Measurements from ENCODE around the gene GET4.

GET4 gene

DNA sequence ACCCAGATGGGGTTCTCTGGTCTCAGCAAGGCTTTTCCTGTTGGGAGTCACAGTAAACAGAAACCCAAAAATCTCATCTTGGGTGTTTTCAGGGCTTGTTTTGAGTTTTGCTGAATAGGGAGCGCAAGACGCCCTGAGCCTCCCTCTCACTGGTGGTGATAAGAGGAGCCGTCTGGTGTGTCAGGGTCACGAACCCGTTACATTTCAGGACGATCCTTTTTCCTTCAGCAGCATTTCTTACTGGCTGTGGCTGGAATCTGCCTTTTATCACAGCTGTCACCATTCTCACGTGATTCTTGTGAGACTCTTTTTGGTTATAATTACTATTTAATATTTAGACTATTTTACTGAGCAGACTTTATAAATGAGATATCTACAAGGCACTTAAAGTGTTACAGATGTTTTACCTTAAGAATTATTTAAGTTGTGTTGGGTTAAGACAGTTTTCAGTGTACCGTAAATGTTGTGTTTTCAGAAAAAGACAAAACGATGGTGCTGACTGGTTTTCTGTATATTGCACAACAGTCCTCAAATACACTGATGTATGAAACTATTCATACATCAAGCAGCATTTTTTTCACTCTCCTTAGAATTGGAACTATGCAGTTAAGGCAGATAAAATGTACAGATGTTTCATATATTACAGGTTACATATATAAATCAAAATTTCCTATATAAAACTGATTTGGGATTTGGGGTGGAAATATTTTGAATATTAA is 2.2 kb upstream of the GET4 start:
- no peaks in the 10 kb centered on the region for H3K4me1 ChIP-seq (ENCODE audit: control insufficient read depth, insufficient read depth, low read length)
- POLR2A ChIA-PET = no interaction called here

DNA sequence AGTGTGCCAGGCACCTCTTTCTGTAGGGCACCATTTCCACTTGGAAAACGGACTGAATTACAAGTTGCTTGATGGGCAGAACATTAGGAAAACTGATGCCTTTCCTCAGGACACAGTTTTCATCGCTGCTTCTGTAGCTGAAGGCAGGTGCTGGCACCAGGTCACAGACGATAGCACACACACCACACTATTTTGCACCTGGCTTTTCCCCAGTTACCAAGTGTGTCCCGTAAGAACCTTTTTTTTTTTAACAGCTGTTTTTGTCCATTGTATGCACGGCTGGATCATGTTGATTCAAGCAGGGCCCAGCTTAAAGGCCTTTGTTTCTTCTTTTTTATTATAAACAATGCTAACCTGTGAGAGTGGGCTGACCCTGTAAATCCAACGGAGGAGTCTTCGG is 1.3 kb upstream of the GET4 start:
- ChIA-PET CTCF (interaction anchor here (0.6 to 1.4 kb wide), 5 partner anchors 63 to 544 kb away, joined by 3 to 5 read pairs (median 3); no protein-coding TSS in a partner anchor), POLR2A (no interaction called here)
- no peaks in the 10 kb centered on the region for H3K9me3 ChIP-seq (ENCODE audit: control insufficient read depth, insufficient read depth, low read depth, low read length)
- no peak overlapping the region for H3K27ac ChIP-seq (ENCODE audit: extremely low read depth, low read depth, low read length)
- peaks cover 9 to 43% of the 10 kb centered on the region in 2 experiments; a peak in 2 of 3 replicates for H3K36me3 ChIP-seq (ENCODE audit: control insufficient read depth in 2 of 2, insufficient read depth in 1 of 2, low read length in 2 of 2)
- no peaks in the 10 kb centered on the region for H3K4me1 ChIP-seq (ENCODE audit: control insufficient read depth, insufficient read depth, low read length)
- H3K4me3 ChIP-seq (ENCODE audit: low read depth, low read length) = no peak overlapping the region
- no peak for TF ChIP-seq ZNF561 (tag by site-specific recombination; IDR thresholded peaks at IDR 0.05; ENCODE audit: borderline replicate concordance)
- no peak for TF ChIP-seq ZNF707 (tag by site-specific recombination; IDR thresholded peaks at IDR 0.05)
- TF ChIP-seq ZNF121 (tag by site-specific recombination; IDR thresholded peaks at IDR 0.05) = no peak
- TF ChIP-seq ZNF114 (tag by site-specific recombination; IDR thresholded peaks at IDR 0.05) = no peak
- TF ChIP-seq ZNF138 (tag by site-specific recombination; IDR thresholded peaks at IDR 0.05; ENCODE audit: borderline replicate concordance) = no peak
- TF ChIP-seq ZNF350 (tag by site-specific recombination; IDR thresholded peaks at IDR 0.05) = no peak
- no peak for TF ChIP-seq SP7 (tag by site-specific recombination; IDR thresholded peaks at IDR 0.05)
- no peak for TF ChIP-seq TRIM28 (IDR thresholded peaks at IDR 0.05; ENCODE audit: borderline replicate concordance, low read length)
- no peak for TF ChIP-seq ZNF660 (tag by site-specific recombination; IDR thresholded peaks at IDR 0.05)
- TF ChIP-seq, protein P1, sequence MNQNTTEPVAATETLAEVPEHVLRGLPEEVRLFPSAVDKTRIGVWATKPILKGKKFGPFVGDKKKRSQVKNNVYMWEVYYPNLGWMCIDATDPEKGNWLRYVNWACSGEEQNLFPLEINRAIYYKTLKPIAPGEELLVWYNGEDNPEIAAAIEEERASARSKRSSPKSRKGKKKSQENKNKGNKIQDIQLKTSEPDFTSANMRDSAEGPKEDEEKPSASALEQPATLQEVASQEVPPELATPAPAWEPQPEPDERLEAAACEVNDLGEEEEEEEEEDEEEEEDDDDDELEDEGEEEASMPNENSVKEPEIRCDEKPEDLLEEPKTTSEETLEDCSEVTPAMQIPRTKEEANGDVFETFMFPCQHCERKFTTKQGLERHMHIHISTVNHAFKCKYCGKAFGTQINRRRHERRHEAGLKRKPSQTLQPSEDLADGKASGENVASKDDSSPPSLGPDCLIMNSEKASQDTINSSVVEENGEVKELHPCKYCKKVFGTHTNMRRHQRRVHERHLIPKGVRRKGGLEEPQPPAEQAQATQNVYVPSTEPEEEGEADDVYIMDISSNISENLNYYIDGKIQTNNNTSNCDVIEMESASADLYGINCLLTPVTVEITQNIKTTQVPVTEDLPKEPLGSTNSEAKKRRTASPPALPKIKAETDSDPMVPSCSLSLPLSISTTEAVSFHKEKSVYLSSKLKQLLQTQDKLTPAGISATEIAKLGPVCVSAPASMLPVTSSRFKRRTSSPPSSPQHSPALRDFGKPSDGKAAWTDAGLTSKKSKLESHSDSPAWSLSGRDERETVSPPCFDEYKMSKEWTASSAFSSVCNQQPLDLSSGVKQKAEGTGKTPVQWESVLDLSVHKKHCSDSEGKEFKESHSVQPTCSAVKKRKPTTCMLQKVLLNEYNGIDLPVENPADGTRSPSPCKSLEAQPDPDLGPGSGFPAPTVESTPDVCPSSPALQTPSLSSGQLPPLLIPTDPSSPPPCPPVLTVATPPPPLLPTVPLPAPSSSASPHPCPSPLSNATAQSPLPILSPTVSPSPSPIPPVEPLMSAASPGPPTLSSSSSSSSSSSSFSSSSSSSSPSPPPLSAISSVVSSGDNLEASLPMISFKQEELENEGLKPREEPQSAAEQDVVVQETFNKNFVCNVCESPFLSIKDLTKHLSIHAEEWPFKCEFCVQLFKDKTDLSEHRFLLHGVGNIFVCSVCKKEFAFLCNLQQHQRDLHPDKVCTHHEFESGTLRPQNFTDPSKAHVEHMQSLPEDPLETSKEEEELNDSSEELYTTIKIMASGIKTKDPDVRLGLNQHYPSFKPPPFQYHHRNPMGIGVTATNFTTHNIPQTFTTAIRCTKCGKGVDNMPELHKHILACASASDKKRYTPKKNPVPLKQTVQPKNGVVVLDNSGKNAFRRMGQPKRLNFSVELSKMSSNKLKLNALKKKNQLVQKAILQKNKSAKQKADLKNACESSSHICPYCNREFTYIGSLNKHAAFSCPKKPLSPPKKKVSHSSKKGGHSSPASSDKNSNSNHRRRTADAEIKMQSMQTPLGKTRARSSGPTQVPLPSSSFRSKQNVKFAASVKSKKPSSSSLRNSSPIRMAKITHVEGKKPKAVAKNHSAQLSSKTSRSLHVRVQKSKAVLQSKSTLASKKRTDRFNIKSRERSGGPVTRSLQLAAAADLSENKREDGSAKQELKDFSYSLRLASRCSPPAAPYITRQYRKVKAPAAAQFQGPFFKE (tag by site-specific recombination; IDR thresholded peaks at IDR 0.05; ENCODE audit: borderline replicate concordance) = no peak

More for the DNA sequence above, 2.2 kb upstream of the GET4 start:
- no peak overlapping the region for H3K27ac ChIP-seq (ENCODE audit: extremely low read depth, low read depth, low read length)
- no peaks in the 10 kb centered on the region for H3K9me3 ChIP-seq (ENCODE audit: control insufficient read depth, insufficient read depth, low read depth, low read length)
- CTCF ChIA-PET = interaction anchor here (0.6 to 2.9 kb wide), 26 partner anchors 11 to 993 kb away, joined by 3 to 24 read pairs (median 4); partner anchors contain the start of gene SUN1
- H3K4me3 ChIP-seq (ENCODE audit: low read depth, low read length) = no peak overlapping the region
- TF ChIP-seq OSR2 (tag by site-specific recombination; IDR thresholded peaks at IDR 0.05) = no peak
- TF ChIP-seq ZNF596 (tag by site-specific recombination; IDR thresholded peaks at IDR 0.05) = no peak
- no peak for TF ChIP-seq ZNF501 (tag by site-specific recombination; IDR thresholded peaks at IDR 0.05)
- TF ChIP-seq, protein P2, sequence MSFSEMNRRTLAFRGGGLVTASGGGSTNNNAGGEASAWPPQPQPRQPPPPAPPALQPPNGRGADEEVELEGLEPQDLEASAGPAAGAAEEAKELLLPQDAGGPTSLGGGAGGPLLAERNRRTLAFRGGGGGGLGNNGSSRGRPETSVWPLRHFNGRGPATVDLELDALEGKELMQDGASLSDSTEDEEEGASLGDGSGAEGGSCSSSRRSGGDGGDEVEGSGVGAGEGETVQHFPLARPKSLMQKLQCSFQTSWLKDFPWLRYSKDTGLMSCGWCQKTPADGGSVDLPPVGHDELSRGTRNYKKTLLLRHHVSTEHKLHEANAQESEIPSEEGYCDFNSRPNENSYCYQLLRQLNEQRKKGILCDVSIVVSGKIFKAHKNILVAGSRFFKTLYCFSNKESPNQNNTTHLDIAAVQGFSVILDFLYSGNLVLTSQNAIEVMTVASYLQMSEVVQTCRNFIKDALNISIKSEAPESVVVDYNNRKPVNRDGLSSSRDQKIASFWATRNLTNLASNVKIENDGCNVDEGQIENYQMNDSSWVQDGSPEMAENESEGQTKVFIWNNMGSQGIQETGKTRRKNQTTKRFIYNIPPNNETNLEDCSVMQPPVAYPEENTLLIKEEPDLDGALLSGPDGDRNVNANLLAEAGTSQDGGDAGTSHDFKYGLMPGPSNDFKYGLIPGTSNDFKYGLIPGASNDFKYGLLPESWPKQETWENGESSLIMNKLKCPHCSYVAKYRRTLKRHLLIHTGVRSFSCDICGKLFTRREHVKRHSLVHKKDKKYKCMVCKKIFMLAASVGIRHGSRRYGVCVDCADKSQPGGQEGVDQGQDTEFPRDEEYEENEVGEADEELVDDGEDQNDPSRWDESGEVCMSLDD (tag by site-specific recombination; IDR thresholded peaks at IDR 0.05) = no peak
- TF ChIP-seq MZF1 (tag by site-specific recombination; IDR thresholded peaks at IDR 0.05; ENCODE audit: borderline replicate concordance) = no peak
- TF ChIP-seq ZNF530 (tag by site-specific recombination; IDR thresholded peaks at IDR 0.05; ENCODE audit: low read depth) = no peak
- TF ChIP-seq, protein P3, sequence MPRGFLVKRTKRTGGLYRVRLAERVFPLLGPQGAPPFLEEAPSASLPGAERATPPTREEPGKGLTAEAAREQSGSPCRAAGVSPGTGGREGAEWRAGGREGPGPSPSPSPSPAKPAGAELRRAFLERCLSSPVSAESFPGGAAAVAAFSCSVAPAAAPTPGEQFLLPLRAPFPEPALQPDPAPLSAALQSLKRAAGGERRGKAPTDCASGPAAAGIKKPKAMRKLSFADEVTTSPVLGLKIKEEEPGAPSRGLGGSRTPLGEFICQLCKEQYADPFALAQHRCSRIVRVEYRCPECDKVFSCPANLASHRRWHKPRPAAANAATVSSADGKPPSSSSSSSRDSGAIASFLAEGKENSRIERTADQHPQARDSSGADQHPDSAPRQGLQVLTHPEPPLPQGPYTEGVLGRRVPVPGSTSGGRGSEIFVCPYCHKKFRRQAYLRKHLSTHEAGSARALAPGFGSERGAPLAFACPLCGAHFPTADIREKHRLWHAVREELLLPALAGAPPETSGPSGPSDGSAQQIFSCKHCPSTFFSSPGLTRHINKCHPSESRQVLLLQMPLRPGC (tag by site-specific recombination; IDR thresholded peaks at IDR 0.05) = no peak
- no peak for TF ChIP-seq ZBTB1 (tag by site-specific recombination; IDR thresholded peaks at IDR 0.05)
- TF ChIP-seq REPIN1 (tag by site-specific recombination; IDR thresholded peaks at IDR 0.05; ENCODE audit: low read depth) = no peak
- TF ChIP-seq ZNF266 (tag by site-specific recombination; IDR thresholded peaks at IDR 0.05; ENCODE audit: low read depth) = no peak
- no peak for TF ChIP-seq ZNF677 (tag by site-specific recombination; IDR thresholded peaks at IDR 0.05)
- TF ChIP-seq ZNF624 (tag by site-specific recombination; IDR thresholded peaks at IDR 0.05) = no peak
- TF ChIP-seq SP3 (tag by site-specific recombination; IDR thresholded peaks at IDR 0.05) = no peak
- no peak for TF ChIP-seq ZNF837 (tag by site-specific recombination; IDR thresholded peaks at IDR 0.05)
- no peak for TF ChIP-seq ZNF777 (tag by site-specific recombination; IDR thresholded peaks at IDR 0.05; ENCODE audit: borderline replicate concordance)
- TF ChIP-seq, protein P4, sequence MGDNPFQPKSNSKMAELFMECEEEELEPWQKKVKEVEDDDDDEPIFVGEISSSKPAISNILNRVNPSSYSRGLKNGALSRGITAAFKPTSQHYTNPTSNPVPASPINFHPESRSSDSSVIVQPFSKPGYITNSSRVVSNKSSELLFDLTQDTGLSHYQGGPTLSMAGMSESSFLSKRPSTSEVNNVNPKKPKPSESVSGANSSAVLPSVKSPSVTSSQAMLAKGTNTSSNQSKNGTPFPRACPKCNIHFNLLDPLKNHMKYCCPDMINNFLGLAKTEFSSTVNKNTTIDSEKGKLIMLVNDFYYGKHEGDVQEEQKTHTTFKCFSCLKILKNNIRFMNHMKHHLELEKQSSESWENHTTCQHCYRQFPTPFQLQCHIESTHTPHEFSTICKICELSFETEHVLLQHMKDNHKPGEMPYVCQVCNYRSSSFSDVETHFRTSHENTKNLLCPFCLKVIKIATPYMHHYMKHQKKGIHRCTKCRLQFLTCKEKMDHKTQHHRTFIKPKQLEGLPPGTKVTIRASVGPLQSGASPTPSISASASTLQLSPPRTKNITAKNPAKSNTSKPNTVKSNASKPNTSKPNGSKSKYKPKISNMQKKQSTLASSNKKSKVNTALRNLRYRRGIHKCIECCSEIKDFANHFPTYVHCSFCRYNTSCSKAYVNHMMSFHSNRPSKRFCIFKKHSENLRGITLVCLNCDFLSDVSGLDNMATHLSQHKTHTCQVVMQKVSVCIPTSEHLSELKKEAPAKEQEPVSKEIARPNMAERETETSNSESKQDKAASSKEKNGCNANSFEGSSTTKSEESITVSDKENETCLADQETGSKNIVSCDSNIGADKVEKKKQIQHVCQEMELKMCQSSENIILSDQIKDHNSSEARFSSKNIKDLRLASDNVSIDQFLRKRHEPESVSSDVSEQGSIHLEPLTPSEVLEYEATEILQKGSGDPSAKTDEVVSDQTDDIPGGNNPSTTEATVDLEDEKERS (tag by site-specific recombination; IDR thresholded peaks at IDR 0.05) = no peak
- H3K36me3 ChIP-seq (ENCODE audit: control insufficient read depth in 2 of 2, insufficient read depth in 1 of 2, low read length in 2 of 2) = peaks cover 13 to 41% of the 10 kb centered on the region in 2 experiments; a peak in 2 of 3 replicates
